ENCODE data around the gene ARHGAP42.

The ARHGAP42 gene

DNA sequence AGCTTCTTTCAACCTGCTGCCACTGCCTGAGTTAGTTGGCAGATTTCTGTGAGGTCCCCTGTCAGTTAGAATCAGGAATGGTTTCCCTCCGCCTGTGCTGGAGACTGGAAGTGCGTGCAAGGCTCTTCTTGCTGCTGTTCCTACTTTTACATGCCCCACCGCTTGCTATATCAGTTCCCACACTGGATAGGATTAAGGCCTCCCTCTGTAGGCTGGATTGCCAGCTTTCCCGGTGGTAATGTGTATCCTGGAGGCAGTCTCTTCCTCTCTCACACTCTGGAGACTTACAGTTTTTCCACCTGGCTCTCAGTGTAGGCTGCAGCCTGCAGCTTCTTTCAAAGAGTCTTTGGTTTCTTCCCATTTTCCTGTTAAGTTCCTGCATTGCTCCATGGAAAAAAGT lies 66.5 kb downstream of the ARHGAP42 start:
- ATAC-seq, result no peak
- TF ChIP-seq OSR1 (CRISPR knock-in tag; IDR thresholded peaks at IDR 0.05), result no peak
- TF ChIP-seq, protein P1, sequence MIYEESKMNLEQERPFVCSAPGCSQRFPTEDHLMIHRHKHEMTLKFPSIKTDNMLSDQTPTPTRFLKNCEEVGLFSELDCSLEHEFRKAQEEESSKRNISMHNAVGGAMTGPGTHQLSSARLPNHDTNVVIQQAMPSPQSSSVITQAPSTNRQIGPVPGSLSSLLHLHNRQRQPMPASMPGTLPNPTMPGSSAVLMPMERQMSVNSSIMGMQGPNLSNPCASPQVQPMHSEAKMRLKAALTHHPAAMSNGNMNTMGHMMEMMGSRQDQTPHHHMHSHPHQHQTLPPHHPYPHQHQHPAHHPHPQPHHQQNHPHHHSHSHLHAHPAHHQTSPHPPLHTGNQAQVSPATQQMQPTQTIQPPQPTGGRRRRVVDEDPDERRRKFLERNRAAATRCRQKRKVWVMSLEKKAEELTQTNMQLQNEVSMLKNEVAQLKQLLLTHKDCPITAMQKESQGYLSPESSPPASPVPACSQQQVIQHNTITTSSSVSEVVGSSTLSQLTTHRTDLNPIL (CRISPR knock-in tag; IDR thresholded peaks at IDR 0.05; ENCODE audit: low read depth), result no peak

DNA sequence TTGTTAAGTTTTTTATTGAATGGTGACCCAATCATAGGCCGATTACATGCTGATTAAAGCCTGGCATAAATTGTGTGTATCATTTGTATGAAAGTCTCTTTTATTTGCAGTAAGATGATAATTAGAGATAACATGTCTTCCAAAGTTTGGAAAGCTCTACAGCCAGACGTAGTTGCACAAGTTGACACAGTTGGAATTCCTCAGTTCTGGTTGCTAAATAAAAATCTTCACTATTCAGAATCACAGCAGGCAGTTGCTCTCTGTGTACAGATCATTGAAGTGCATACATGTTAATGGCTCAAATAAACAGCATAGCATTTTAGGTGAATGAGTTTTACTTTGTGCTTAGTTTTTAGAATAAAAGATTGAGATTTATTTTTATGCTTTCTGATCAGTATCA lies 69.5 kb downstream of the ARHGAP42 start:
- ATAC-seq, result no peak
- TF ChIP-seq TCF4 (CRISPR knock-in tag; IDR thresholded peaks at IDR 0.05; ENCODE audit: borderline replicate concordance), result no peak
- no peak for TF ChIP-seq ZNF8 (CRISPR knock-in tag; IDR thresholded peaks at IDR 0.05)
- TF ChIP-seq, protein P2, sequence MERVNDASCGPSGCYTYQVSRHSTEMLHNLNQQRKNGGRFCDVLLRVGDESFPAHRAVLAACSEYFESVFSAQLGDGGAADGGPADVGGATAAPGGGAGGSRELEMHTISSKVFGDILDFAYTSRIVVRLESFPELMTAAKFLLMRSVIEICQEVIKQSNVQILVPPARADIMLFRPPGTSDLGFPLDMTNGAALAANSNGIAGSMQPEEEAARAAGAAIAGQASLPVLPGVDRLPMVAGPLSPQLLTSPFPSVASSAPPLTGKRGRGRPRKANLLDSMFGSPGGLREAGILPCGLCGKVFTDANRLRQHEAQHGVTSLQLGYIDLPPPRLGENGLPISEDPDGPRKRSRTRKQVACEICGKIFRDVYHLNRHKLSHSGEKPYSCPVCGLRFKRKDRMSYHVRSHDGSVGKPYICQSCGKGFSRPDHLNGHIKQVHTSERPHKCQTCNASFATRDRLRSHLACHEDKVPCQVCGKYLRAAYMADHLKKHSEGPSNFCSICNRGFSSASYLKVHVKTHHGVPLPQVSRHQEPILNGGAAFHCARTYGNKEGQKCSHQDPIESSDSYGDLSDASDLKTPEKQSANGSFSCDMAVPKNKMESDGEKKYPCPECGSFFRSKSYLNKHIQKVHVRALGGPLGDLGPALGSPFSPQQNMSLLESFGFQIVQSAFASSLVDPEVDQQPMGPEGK (CRISPR knock-in tag; IDR thresholded peaks at IDR 0.05; ENCODE audit: borderline replicate concordance), result no peak
- TF ChIP-seq GLIS3 (CRISPR knock-in tag; IDR thresholded peaks at IDR 0.05), result no peak
- no peak for TF ChIP-seq ESRRG (CRISPR knock-in tag; IDR thresholded peaks at IDR 0.05)

DNA sequence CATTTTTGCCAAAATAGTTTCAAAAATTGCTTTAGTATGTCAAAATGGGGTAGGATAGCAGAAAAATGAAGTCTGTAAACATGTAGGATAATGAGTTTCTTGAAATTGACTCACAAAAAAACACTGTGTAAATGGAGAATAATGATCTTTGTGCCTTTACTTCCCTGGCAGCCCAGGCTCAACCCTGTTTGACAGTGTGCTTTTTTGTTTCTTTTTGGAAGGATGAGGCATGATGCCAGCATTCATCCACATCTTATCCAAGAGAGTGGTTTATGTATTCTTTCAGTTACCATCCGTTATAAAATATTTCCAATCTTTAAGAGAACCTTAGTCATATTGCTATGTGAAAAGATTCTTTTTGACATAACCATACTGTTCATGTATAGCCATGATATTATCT lies 70.6 kb downstream of the ARHGAP42 start:
- ATAC-seq, result no peak
- TF ChIP-seq, protein P1 (CRISPR knock-in tag; IDR thresholded peaks at IDR 0.05; ENCODE audit: low read depth), result no peak
- no peak for TF ChIP-seq BACH2 (CRISPR knock-in tag; IDR thresholded peaks at IDR 0.05; ENCODE audit: borderline replicate concordance)
- TF ChIP-seq ZNF70 (CRISPR knock-in tag; IDR thresholded peaks at IDR 0.05), result no peak
- TF ChIP-seq TCF4 (CRISPR knock-in tag; IDR thresholded peaks at IDR 0.05; ENCODE audit: borderline replicate concordance), result no peak
- TF ChIP-seq TOX (CRISPR knock-in tag; IDR thresholded peaks at IDR 0.05; ENCODE audit: borderline replicate concordance), result no peak

DNA sequence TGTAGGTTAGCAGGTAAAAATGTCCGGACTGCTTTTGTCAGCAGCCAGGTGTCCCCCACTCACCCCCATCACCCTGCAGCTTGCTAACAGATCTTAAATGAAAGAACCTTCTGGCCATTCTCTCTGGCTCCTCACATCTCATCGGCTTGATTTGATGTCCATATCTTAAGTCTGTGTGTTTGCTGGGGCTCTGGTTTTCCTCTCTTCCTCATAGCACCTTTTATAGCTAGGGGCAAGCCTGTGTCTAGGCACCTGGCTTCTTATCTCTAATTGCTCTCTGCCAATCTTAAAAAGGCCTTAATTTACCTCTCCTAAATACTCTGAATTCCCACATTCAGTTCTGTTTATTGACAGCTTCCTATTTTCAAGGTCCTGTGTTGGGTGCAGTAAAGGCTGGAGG lies 72.0 kb downstream of the ARHGAP42 start:
- ATAC-seq, result no peak
- TF ChIP-seq OSR1 (CRISPR knock-in tag; IDR thresholded peaks at IDR 0.05) (no peak), ZFP3 (CRISPR knock-in tag; IDR thresholded peaks at IDR 0.05) (no peak), BACH2 (CRISPR knock-in tag; IDR thresholded peaks at IDR 0.05; ENCODE audit: borderline replicate concordance) (no peak), TCF4 (CRISPR knock-in tag; IDR thresholded peaks at IDR 0.05; ENCODE audit: borderline replicate concordance) (no peak), ZNF8 (CRISPR knock-in tag; IDR thresholded peaks at IDR 0.05) (no peak), TOX (CRISPR knock-in tag; IDR thresholded peaks at IDR 0.05; ENCODE audit: borderline replicate concordance) (no peak), PPARA (CRISPR knock-in tag; IDR thresholded peaks at IDR 0.05; ENCODE audit: borderline replicate concordance) (no peak), ZFP30 (CRISPR knock-in tag; IDR thresholded peaks at IDR 0.05) (no peak)

DNA sequence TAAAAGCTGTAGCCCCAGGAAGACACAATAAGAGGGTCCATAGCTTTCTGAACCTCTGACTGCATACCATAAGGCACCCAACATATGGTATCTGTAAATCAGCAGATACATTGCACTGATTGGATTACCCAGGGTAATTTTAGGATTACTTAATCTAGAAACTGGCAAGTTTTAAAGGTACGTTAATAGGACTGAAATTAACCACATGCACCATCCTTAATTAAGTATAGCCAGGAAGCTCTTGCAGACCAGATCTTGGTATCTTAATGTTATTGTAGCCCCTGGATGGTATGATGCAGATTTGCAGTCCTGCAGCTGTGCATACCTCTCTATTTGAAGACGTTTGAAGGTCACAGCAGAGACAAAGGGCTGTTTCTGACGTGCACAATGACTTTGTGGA lies 72.8 kb downstream of the ARHGAP42 start:
- TF ChIP-seq, protein P1 (CRISPR knock-in tag; IDR thresholded peaks at IDR 0.05; ENCODE audit: low read depth), result no peak
- TF ChIP-seq OSR1 (CRISPR knock-in tag; IDR thresholded peaks at IDR 0.05), result no peak
- no peak for TF ChIP-seq PPARA (CRISPR knock-in tag; IDR thresholded peaks at IDR 0.05; ENCODE audit: borderline replicate concordance)
- TF ChIP-seq ZNF565 (CRISPR knock-in tag; conservative IDR thresholded peaks at IDR 0.05; ENCODE audit: low read depth), result no peak
- TF ChIP-seq, protein P3, sequence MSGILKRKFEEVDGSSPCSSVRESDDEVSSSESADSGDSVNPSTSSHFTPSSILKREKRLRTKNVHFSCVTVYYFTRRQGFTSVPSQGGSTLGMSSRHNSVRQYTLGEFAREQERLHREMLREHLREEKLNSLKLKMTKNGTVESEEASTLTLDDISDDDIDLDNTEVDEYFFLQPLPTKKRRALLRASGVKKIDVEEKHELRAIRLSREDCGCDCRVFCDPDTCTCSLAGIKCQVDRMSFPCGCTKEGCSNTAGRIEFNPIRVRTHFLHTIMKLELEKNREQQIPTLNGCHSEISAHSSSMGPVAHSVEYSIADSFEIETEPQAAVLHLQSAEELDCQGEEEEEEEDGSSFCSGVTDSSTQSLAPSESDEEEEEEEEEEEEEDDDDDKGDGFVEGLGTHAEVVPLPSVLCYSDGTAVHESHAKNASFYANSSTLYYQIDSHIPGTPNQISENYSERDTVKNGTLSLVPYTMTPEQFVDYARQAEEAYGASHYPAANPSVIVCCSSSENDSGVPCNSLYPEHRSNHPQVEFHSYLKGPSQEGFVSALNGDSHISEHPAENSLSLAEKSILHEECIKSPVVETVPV (CRISPR knock-in tag; IDR thresholded peaks at IDR 0.05), result no peak
- TF ChIP-seq SNAI2 (CRISPR knock-in tag; IDR thresholded peaks at IDR 0.05), result no peak
- no peak for TF ChIP-seq CSDC2 (CRISPR knock-in tag; IDR thresholded peaks at IDR 0.05)
- TF ChIP-seq, protein P2 (CRISPR knock-in tag; IDR thresholded peaks at IDR 0.05; ENCODE audit: borderline replicate concordance), result no peak
- no peak for TF ChIP-seq ZNF70 (CRISPR knock-in tag; IDR thresholded peaks at IDR 0.05)
- no peak for TF ChIP-seq ZC3H10 (CRISPR knock-in tag; IDR thresholded peaks at IDR 0.05)
- no peak for TF ChIP-seq ARNTL (CRISPR knock-in tag; IDR thresholded peaks at IDR 0.05; ENCODE audit: borderline replicate concordance, low read depth)
- TF ChIP-seq GLIS3 (CRISPR knock-in tag; IDR thresholded peaks at IDR 0.05), result no peak
- no peak for TF ChIP-seq RARB (CRISPR knock-in tag; IDR thresholded peaks at IDR 0.05)
- TF ChIP-seq TOX (CRISPR knock-in tag; IDR thresholded peaks at IDR 0.05; ENCODE audit: borderline replicate concordance), result no peak
- TF ChIP-seq, protein P4, sequence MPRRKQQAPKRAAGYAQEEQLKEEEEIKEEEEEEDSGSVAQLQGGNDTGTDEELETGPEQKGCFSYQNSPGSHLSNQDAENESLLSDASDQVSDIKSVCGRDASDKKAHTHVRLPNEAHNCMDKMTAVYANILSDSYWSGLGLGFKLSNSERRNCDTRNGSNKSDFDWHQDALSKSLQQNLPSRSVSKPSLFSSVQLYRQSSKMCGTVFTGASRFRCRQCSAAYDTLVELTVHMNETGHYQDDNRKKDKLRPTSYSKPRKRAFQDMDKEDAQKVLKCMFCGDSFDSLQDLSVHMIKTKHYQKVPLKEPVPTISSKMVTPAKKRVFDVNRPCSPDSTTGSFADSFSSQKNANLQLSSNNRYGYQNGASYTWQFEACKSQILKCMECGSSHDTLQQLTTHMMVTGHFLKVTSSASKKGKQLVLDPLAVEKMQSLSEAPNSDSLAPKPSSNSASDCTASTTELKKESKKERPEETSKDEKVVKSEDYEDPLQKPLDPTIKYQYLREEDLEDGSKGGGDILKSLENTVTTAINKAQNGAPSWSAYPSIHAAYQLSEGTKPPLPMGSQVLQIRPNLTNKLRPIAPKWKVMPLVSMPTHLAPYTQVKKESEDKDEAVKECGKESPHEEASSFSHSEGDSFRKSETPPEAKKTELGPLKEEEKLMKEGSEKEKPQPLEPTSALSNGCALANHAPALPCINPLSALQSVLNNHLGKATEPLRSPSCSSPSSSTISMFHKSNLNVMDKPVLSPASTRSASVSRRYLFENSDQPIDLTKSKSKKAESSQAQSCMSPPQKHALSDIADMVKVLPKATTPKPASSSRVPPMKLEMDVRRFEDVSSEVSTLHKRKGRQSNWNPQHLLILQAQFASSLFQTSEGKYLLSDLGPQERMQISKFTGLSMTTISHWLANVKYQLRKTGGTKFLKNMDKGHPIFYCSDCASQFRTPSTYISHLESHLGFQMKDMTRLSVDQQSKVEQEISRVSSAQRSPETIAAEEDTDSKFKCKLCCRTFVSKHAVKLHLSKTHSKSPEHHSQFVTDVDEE (CRISPR knock-in tag; IDR thresholded peaks at IDR 0.05), result no peak
- TF ChIP-seq ZFP30 (CRISPR knock-in tag; IDR thresholded peaks at IDR 0.05), result no peak
- no peak for TF ChIP-seq TCF4 (CRISPR knock-in tag; IDR thresholded peaks at IDR 0.05; ENCODE audit: borderline replicate concordance)
- ATAC-seq, result no peak
